NCI-H510A (cell line): ENCODE measurements around the gene PRPF8.

Experiments used
- DNase-seq: peaks from one replicate; lab custom pipeline; 2025; lab: John Stamatoyannopoulos, UW

The PRPF8 gene

GRCh38 chr17:1625581-1625980 lies 59.1 kb downstream of the PRPF8 start:
- no peak for DNase-seq

GRCh38 chr17:1625053-1625452 lies 59.6 kb downstream of the PRPF8 start:
- DNase-seq: no peak

- no peak for DNase-seq
These were observed 60.0 kb downstream of the PRPF8 start for GRCh38 chr17:1624650-1625049.

- no peak for DNase-seq
These were observed 61.5 kb downstream of the PRPF8 start for GRCh38 chr17:1623057-1623630.

GRCh38 chr17:1621273-1621954 lies 63.3 kb downstream of the PRPF8 start:
- no peak for DNase-seq

- DNase-seq: no peak
These were observed 64.2 kb downstream of the PRPF8 start for GRCh38 chr17:1620486-1620885.

- no peak for DNase-seq
These were observed 67.0 kb downstream of the PRPF8 start for GRCh38 chr17:1617620-1618174.

- DNase-seq: no peak
These were observed 68.6 kb downstream of the PRPF8 start for GRCh38 chr17:1616101-1616500.

GRCh38 chr17:1612400-1612799 lies 72.3 kb downstream of the PRPF8 start:
- DNase-seq: no peak

GRCh38 chr17:1611715-1612114 lies 73.0 kb downstream of the PRPF8 start:
- no peak for DNase-seq

GRCh38 chr17:1608676-1609075 lies 76.0 kb downstream of the PRPF8 start:
- no peak for DNase-seq

GRCh38 chr17:1607971-1608320 lies 76.7 kb downstream of the PRPF8 start:
- no peak for DNase-seq

GRCh38 chr17:1606352-1606985 lies 78.2 kb downstream of the PRPF8 start:
- DNase-seq: no peak

GRCh38 chr17:1605681-1606351 lies 78.9 kb downstream of the PRPF8 start:
- no peak for DNase-seq

GRCh38 chr17:1604831-1605528 lies 79.7 kb downstream of the PRPF8 start:
- no peak for DNase-seq

- no peak for DNase-seq
These were observed 83.1 kb downstream of the PRPF8 start for GRCh38 chr17:1601571-1601970.
